DMS 273 (cell line): ENCODE data around the gene PTPRN2.
"Not testable (repeated sequence)": the region's sequence is repeated elsewhere in the genome, so short reads cannot be mapped to it uniquely, and the experiment has no call there.

ENCODE experiments used
- DNase-seq: peaks from one replicate; lab custom pipeline; 2025; ENCODE audit not compliant: unreplicated experiment; lab: John Stamatoyannopoulos, UW

The PTPRN2 gene

DNA sequence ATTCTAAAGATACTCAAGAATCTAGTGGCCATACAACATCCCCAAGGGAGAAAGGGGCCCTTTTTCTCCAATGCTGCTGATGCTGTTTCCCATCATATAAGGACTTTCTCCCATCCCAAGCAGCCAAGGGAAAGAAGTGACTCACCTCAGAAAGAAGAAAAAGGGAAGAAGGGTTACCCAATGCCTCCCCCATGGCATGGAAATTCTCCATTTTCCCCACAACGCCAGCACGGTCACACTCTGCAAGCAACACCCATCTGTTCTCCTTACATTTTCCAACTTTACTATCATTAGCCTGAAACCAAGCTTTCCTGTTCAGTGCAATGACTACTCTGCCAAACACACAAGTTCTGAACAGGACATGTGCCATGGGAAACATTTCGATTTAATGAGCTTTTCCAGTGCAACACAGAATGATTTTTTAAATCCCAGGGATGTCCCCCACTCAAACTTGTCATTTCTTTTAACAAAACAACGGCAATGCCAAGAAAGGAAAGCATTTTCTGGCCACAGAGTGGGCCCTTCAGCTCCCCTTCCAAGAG is 67.9 kb downstream of the PTPRN2 start:
- DNase-seq = no peak

- no peak for DNase-seq
These were observed 68.5 kb downstream of the PTPRN2 start for GRCh38 chr7:158518980-158519632.

DNA sequence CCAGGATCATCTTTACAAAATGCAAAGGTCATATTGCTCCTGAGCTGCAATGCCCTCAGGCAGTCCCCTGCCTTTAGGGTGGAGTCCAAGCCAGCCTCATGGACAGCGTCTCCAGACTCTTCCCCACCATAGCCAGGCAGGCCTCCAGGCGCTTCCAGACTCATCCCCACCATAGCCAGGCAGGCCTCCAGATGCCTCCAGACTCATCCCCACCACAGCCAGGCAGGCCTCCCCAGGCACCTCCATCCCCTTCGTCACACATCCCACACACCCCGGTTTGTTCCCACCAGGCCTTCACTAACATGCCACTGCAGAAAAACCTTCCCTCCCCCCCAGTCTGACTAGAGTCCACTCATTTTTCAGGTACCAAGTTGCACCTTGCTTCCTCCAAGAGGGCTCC is 70.1 kb downstream of the PTPRN2 start:
- no peak for DNase-seq

DNA sequence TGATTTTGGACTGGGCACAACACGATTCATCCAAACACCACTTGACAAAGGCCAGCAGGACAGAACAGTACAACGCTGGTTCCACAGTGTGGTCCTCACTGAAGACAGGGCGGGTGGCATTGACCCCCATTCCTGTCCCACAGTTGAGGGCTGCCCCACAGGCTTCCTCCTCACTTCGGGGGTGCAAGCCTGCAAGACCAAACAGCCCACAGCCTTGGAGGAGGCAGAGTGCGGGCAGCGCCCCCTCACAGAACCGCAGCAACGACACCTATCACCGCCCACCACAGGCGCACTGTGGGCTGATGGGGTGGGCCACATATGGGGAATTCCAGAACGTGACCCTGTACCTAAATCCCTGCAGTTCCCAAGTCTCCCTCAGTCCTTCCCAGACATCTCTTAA is 70.6 kb downstream of the PTPRN2 start:
- no peak for DNase-seq

GRCh38 chr7:158516524-158516923 is 71.1 kb downstream of the PTPRN2 start:
- no peak for DNase-seq

DNA sequence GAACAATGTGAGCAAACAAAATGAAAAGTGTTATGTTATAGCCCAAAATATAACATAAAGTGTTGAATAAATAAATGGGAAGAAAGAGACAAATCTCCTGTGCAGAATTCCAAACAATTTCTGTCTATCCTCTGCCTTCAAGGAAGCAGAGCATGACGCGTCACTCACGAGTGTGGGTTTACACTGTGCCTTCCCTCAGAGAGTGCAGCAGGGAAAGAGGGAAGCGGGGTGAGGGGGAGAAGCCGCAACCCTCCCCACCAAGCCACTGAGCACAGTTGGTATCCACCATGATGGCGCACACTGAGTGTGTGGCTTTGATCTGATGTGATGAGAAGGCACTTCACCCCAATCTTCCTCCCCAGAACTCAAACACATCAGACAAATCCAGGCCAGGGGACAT is 74.8 kb downstream of the PTPRN2 start:
- DNase-seq = no peak

DNA sequence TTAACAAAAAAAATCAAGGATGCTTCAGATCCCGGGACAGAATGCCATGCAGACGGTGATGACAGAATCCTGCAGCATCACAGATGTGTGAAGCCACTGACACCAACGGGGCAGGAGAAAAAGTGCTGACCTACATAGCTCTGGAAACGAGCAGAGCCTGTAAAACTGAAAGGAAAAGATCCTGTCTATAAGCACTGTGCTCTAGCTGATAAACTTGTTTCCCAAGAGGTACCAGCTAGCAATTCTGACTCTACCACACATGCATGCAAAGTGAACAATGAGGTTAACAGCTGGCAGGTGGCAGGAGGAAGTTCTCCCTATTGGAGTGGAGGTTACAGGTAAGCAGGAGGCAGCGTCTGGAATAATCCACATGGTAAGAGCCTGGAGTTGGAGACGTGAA is 75.6 kb downstream of the PTPRN2 start:
- DNase-seq = no peak

DNA sequence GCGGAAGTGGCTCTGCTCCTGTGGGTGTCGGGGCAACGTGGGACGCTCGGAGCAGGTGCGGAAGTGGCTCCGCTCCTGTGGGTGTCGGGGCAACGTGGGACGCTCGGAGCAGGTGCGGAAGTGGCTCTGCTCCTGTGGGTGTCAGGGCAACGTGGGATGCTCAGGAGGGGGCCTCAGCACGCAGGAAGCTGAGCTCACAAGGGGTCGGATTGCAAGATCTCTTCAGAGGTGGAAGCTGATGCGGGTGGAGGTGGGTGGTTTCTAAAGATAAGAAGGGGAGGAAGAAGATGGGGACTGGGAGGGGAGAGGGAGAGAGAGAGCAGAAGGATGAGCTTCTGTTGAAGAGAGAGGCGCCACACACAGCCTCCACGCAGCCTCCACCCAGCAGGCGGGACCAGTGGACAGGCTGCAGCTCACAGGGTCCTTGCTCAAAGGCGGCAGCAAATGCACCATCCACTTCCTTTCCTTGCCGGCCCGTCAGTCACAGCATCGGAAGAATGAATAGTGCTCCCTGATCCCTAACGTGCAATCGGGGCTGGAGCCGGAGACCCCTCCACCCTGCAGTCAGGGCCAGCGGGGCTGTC is 78.7 kb downstream of the PTPRN2 start:
- no peak for DNase-seq

DNA sequence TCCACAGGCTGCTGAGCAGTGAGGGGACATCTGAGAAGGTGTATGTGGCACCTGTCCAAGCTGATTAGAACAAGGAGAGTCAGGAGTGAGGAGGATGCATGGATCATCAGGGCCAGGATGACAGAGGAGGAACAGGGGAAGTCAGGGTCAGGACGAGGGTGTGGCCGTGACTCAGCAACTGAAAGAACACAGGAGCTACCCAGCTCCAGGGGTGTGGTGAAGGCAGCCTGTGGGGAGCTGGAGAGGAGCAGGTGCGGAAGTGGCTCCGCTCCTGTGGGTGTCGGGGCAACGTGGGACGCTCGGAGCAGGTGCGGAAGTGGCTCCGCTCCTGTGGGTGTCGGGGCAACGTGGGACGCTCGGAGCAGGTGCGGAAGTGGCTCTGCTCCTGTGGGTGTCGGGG is 79.3 kb downstream of the PTPRN2 start:
- DNase-seq = not testable (repeated sequence)

DNA sequence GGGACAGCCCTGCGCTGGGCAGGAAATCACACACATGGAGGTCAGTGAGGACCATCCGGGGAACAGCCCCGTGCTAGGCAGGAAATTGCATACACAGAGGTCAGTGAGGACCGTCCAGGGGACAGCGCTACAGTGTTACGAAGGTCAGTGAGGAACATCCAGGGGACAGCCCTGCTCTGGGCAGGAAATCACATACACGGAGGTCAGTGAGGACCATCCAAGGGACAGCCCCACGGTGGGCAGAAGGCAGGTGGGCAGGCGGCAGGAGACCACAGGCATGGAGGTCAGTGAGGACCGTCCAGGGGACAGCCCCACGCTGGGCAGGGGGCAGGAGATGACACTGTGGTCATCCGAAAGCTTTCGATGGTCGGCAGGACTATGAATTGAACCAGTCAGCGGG is 79.7 kb downstream of the PTPRN2 start:
- no peak for DNase-seq

DNA sequence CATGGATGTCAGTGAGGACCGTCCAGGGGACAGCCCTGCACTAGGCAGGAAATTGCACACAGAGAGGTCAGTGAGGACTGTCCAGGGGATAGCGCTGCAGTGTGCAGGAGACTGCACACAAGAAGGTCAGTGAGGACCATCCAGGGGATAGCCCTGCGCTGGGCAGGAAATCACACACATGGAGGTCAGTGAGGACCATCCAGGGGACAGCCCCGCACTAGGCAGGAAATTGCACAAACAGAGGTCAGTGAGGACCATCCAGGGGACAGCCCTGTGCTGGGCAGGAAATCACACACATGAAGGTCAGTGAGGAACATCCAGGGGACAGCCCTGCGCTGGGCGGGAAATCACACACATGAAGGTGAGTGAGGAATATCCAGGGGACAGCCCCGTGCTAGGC is 80.4 kb downstream of the PTPRN2 start:
- not testable (repeated sequence) for DNase-seq

DNA sequence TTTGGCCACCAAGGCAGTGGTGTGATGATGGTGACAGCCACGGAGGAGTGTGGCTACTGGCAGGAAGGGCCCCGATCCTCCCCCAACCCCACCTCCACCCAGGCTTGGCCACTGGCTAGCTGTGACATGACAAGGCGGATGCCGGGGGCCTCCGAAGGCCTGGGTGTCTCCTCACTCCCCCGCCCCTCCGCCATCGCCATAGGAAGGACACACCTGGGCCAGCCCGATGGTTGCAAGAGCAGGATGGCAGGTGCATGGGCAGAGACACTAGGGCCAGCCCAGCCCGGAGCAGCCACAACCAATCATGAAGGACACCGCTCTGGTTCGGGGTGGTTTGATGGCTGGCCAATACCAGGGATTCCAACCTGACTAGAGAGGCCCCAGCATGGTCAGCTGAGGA is 81.0 kb downstream of the PTPRN2 start:
- DNase-seq = no peak

DNA sequence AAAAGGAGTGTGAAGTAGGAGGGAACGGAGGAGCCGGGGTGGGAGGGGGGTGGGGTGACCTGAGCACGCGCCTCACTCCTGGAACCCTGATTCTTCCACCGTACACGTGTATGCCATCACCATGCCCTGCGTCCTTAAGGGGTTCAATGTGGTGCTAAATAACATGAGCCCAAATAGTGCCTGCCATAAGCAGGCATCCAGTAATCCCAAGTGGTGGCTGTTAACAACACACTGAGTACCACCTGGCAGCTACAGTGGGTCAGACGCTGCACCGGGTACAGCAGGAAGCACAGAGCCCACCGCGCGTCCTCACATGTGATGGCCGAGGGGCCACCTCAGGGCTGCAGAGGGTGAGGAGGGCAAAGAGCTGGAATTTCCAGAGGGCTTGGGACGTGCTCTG is 81.9 kb downstream of the PTPRN2 start:
- no peak for DNase-seq

DNA sequence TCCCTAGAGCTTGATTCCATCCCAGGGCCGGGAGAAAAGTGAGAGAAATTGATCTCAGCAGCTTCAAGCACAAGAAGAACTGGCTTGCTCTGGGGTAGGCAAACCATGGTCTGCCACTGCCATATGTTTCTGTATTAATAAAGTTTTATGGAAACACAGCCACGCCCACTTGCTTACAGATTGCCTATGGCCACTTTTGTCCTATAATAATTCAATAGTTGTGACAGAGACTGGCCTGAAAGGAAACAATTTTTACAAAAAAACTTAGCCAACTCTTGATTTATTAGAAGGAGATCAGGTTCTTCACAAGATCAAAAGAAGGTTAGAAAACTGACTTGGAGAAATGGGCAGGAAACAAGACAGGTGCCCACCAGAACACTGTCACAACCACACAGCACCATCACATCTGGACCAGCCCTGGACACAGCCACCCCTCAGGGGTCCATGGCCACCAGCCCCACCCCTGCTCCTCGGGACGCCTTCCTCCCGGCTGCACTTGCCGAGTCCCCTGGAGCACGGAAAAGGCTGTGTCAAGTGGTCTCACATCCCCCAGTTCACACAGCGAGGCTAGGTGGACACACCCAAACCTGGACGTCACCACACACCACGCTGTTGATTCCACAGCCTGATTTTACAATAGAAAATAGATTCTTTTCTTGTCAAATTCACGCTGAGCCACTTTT is 85.4 kb downstream of the PTPRN2 start:
- no peak for DNase-seq

- no peak for DNase-seq
These were observed 86.1 kb downstream of the PTPRN2 start for GRCh38 chr7:158501393-158502067.

GRCh38 chr7:158500651-158501052 is 87.0 kb downstream of the PTPRN2 start:
- DNase-seq = no peak

- peak; percentile 46 for DNase-seq
These were observed 88.6 kb downstream of the PTPRN2 start for GRCh38 chr7:158499082-158499455.

DNA sequence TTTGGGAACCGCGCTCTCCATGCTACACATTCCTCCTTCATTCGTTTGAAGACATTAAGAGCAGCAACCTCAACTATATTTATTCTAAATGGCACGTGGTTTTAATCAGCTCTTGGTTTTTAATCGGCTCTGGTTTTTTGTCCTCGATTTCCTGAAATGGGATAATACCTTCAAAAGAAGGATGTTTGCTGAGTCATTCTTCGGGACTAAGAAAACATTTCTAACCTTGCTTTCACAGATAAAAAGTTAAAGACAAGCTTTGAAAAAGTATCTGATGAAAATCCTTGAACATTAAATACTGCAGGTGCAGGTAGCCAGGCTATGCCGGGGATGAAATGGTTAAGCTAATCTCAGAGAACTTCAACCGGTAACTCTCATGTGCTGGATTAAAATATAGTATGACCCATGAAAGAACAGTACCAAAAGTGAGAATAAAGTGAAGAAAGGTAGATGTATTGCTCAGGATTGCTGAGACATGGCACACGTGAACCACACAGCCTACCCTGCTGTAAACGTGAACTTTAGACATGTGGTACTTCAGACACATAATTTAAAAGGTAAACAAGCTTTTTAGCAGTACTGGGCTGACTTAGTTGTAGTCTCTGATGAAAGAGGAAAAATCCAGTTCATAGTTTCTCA is 89.1 kb downstream of the PTPRN2 start:
- no peak for DNase-seq

- no peak for DNase-seq
These were observed 90.0 kb downstream of the PTPRN2 start for GRCh38 chr7:158497627-158498026.

- DNase-seq = peak; percentile 84
These were observed 91.8 kb downstream of the PTPRN2 start for GRCh38 chr7:158495786-158496185.

- no peak for DNase-seq
These were observed 92.4 kb downstream of the PTPRN2 start for GRCh38 chr7:158495216-158495615.
